COLO668 (cell line): ENCODE measurements around the gene DYSF.
A peak's percentile ranks its signal among the peaks of the same experiment; 100 is the strongest.

Experiments used
- DNase-seq: peaks from one replicate; lab custom pipeline; 2025; ENCODE audit not compliant: unreplicated experiment; lab: John Stamatoyannopoulos, UW

The DYSF gene

DNA sequence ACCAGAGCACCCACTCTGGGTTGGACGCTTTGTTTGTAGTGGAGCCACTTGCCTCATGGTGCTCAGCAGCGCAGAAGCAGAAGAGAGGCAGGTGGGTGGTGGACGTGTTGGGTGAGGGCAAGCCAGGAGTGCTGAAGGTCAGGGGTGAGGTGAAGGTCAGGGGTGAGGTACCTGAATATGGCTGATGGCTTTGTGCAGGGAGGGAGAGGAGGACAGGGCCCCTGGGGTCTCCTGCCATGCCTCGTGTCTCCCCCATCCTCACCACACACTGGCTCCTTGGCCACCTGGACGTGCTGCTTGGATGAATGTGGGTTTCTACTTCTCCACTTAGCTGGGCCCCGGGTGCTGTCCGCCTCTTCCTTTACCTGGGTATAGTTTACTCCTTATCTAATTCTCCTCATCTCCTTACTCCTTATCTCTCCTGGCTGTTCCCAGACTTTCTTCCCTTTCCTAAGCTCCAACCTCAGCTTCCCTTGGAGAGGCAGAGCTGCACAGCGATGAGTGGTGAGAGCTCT, 68.1 kb downstream of the DYSF start:
- DNase-seq, result no peak

DNA sequence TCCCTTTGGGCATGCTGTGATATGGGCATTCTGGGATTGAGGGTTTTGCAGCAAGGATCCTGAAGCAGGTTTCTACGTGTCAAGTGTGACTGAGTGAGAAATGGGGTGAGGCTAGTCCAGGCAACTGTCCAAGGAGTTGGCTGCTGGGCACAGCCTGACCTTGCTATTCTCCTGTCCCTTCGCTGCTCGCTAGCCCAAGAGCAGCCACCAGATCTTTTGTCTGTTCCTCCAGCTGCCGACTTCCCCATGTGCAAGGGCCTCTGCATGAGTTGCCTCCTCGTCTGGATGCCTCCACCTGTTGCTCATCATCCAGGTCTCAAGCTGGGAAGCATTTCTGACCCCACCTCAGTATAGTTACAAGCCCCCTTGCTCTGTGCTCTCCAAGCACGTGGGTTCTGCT, 71.1 kb downstream of the DYSF start:
- DNase-seq, result no peak

DNA sequence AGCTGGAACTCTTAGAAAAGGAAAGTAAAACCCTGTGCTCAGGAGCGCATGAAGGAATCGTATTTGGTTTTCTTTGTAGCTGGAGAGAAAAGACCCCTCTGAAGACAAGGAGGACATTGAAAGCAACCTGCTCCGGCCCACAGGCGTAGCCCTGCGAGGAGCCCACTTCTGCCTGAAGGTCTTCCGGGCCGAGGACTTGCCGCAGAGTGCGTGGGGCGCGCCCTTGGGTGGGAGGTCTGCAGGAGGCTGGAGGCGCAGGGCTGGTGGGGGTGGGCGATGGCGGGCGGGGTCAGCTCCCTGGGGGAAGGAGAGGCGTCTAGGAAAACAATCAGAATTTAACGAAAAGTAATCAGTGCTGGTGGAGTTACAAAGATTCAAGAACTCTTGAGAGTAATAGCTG, 72.8 kb downstream of the DYSF start:
- DNase-seq, result no peak

DNA sequence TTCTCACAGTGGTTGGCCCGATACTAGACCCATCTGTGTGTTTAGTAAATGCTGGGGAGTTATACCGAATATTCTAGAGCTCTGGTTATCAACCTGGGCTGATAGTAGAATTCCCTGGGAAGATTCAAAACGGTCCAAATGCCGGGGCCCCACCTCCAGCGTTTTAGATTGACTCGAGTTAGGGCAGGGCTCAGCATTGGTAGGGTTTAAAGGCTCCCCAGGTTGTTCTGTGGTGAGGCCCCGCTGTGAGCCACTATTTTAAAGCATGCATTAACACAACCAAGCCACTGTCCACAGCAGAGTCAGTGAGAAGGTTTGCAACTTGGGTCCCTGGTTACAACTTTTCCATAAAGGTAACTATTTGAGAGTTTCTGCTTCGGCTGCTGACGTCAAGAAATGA, 73.6 kb downstream of the DYSF start:
- DNase-seq, result no peak

DNA sequence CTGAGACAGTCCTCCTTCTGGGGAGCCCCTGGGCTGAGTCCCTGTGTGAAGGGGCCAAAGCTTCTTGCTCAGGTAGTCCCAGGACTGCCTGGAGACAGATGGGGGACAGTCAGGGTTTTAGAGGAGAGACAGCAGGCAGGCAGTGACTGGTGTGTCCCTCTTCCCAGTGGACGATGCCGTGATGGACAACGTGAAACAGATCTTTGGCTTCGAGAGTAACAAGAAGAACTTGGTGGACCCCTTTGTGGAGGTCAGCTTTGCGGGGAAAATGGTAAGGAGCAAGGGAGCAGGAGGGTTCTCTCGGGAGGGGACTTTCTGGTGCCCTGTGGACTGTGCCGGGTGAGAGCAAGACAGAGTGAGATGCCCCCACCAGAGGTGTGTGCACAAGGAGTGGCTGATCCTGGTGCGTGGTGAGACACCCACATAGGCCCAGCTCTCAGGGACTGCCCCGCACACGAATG, 74.8 kb downstream of the DYSF start:
- DNase-seq, result no peak

DNA sequence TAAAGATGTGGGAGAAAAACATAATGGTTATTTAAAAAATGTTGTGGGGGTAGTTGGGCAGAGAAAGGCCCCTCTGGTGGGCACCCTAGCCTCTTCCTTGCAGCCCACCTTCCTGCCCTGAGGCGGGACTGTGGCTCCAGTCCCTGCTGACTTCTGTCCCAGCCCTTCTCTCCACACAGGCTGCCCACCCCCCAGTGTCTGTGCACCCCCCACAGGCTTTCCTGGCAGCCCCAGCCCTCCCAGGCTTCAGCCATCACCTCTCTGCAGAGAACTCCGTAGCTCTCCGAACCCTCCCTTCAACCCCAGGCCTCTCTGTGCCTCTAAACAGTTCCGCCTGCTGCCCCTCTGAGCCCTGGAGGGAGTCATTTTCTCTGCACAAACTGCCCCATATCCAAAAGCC, 75.4 kb downstream of the DYSF start:
- DNase-seq, result no peak

DNA sequence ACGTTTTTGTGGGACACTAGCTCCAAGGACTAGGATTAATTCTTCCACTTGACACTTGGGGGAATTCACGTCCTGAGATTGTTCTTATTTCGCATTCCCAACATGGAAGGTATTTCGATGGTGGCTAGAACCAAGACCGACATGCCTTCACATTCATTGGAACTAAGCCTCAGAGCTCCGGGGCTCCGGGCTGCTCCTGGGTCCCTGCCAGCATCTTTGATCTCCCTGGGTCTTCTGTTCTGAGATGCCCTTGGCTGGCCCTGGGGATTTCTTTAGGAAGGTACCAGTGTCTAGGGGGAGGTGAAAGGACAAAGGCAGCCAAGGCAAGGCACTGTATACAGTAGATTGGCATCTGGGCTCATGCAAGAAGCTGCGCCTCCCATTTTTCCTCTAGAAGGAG, 76.8 kb downstream of the DYSF start:
- no peak for DNase-seq

DNA sequence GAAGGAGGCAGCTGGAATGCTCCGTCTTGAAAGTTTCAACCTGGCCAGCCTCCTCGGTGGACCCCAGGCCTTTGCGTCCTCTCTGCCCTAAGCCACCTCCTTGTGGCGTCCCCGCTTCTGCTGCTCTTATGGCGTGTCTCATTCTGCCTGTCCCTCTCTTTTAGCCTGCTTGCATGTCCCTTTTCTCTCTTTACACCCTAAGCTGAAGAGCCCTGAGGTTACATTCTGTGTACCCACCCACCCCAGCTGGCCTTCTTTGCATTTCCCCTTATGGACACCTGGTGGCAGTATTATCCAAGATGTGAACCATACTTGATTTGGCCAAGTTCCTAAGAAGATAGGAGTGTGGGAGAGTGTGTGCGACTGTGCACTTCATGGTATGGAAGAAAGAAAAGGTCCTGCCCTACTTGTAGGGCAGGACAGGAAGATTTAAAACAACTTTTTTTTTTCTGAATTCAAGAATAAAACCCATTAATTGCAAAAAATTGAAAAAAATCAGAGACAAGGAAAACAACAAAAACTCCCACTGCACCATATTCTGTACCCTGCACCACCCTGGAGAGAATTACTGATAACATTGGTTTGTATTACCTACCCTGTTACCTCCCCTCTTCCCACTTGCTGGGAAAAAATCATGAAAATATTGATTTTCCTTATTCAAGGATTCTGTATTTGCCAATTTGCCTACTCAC, 77.4 kb downstream of the DYSF start:
- DNase-seq, result peak; percentile 4

DNA sequence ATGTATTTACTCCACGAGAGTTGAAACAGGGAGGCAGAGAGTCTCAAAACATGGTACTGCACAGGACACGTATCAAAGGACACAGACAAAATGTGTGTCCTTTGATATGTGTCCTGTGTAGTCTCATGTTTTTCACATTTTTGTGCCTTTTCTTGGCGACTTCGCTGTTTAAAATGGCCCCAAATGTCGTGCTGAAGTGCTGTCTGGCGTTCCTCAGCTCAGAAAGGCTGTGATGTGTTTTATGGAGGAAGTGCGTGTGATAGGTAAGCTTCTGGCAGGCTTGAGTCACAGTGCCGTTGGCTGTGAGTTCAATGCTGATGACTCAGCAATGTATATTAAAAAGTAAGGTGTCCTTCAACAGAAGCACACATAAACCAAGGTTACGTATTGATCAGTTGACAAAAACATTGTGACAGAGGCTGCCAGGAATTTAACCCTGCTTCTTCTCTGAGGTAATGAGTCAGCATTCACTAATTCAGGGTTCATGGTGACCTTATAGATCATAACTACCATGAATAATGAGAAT, 78.2 kb downstream of the DYSF start:
- no peak for DNase-seq

DNA sequence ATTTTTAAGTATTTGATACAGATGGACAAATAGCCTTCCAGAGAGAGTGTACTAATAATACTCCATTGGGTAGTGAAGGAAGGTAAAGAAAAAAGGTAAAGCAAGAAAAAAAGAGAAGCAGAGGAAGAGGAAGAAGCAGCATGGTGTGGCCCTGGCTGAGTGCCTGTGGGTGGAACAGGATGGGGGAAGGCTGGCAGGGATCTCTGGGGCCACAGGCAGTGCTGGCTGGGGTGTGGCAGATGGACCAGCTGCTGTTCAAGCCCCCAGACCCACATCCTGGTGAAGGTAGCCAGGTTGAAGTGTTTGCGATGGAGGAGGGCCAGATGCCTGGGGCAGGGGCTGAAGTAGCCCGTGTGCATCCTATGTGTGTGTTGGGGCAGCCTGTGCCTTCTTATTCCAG, 79.0 kb downstream of the DYSF start:
- no peak for DNase-seq

DNA sequence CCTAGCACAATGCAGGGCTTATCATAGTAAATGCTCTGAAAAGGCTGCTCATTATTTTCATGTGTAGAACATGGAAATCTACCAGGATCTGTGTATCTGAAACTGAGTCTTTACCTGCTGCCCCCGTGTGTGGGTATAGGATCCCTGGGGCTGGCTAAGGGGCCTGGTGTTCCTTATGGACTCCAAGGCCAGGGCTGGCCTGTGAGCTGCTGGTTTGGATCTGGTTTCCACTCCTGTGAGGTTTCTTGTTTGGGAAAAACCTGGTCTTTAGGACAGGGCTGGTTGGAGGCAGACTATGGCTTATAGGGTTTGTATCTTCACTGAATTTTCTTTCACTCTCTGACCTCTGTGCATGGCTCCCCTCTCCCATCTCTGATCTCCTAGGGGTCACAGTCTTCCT, 80.8 kb downstream of the DYSF start:
- DNase-seq, result no peak

DNA sequence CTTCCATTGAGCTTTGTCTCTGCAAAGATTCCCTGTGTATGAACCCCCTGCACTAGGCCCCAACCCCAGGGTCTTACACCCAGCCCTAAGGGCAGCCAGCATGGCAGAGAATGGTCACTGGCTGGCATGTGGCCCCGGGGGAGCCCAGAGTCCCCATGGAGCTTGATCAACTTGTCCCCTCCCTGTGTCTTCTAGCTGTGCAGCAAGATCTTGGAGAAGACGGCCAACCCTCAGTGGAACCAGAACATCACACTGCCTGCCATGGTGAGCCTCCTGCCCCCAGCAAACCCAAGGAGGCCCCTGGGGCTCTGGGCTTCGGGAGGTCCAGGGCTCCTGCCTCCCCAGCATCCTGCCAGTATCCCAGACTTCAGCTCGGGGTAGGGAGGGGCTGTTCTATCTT, 81.5 kb downstream of the DYSF start:
- DNase-seq, result no peak

DNA sequence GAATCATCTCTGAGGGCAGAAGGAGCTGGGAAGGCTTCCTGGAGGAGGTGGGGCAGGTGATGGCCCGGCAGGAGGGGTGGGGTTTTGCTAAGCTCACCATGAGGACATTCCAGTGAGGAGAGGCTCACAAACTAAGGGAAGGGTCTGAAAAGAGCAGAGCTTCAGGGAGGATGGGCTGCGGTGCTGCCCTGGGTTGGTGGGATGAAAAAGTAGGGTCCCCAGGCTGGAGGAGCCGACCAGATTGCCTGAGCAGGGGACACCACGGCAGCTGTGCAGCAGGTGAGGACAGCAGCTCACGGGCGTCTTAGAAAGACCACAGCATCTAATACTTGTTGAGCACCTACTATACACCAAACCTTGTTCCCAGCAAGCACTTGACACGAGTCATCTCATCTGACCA, 82.2 kb downstream of the DYSF start:
- DNase-seq, result no peak

DNA sequence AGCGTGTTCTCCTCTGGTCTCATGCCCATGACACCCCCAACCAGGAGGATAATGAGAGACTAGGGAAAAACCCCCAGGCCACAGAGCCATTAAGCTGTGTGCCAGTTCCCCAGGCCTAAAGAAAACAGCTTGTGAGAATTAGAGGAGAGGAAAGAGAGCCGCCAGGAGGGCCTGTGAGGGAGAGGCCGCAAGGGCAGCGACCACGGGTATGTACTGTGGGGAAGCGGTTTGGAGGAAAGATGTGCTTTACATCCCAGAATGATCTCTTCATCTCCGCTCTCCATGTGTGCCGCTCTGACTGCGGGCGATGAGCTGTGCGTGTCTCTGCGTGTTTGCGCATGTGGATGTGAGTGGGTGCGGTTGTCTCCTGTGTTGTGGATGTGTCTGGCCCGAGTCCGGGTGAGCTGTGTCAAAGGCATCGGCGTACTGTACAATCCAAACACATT, 82.9 kb downstream of the DYSF start:
- DNase-seq, result no peak

DNA sequence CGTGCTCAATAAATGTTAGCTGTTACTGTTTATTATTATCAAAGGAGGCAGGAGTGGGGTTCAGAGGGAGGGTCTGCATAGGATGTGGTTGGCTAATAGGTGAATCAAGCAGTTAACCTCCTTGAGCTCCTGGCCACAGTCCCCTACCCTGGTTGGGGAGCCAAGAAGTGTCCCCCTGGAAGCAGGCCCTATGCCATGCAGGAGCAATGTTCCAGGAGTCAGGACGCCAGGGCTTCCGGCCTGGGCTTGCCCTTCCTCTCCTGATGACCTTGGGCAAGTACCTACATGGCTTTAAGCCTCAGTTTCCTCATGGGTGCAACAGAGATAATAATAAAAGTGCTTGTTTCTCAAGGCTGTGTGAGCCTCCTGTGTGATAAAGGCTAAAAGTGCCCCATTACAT, 84.9 kb downstream of the DYSF start:
- no peak for DNase-seq

DNA sequence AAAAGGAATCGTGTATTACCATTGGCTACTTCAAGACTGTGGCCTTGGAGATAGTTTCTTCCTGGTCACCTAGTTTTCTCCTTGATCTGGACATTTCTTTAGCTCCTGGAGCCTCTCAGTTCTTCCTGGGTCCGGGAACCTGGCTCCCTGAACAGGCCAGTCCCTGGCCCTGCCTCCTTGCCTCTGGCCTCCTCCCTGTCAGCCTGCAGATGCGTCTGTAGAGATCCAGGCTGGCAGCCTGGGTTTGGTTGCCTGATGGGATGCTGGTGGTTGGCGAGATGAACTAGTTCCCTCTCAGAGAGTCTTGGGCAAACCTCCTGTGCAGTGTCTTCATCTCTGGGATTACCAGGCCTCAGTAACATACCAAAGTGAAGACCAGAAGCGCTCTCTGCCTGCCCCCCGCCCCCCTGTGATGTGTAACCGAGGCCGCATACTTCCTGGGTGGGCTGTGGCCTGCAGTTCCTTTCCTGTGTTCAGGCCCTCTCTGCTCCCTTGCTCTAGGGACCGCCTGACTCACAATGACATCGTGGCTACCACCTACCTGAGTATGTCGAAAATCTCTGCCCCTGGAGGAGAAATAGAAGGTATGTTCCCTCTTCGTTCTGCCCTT, 85.4 kb downstream of the DYSF start:
- DNase-seq, result no peak

DNA sequence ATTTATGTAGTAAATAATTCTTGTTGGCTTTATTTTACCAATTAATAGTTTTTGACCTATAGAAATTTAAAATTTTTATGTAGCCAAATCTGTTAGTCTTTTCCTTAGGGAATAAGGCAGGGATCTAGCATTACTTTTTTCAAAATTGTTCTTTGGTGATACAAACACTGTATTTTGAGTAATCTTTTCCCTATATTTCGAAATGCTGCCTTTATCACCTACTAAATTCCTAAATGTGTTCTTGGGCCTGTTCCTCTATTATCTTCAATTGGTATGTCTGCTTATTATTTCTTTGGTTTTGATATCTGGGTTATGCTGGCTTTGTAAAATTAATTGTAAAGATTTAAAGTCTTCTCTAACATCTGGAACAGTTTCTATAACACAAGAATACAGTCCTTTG, 87.5 kb downstream of the DYSF start:
- no peak for DNase-seq

DNA sequence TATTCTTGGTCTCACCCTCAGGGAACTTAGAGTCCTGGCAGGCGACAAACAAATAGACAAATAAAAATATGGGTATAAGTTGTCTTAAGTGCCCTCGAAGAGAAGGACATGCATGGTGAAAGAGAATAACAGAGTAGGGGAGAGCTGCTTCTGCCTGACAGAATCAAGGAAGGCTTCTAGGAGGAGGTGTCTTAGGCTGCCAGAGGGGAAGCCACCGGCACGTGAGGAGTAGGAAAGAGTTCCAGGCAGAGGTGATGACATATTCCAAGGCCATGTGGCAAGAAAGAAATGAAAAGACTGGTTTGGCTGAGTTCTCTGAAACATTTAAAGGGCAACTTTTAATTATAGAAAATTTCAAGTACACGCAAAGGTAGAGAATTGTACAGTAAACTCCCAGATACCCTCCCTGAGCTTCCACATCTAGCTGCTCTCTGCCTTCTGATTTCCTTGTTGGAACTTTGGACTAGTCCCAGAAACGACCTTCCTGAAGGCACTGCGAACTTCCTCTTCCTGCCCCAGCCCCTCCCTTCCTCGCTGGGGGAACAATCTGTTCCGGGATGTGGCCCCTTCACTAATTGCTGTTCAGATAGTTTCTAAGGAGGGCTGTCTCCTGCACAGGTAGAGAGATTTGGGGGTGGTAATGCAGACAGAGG, 91.7 kb downstream of the DYSF start:
- DNase-seq, result no peak

DNA sequence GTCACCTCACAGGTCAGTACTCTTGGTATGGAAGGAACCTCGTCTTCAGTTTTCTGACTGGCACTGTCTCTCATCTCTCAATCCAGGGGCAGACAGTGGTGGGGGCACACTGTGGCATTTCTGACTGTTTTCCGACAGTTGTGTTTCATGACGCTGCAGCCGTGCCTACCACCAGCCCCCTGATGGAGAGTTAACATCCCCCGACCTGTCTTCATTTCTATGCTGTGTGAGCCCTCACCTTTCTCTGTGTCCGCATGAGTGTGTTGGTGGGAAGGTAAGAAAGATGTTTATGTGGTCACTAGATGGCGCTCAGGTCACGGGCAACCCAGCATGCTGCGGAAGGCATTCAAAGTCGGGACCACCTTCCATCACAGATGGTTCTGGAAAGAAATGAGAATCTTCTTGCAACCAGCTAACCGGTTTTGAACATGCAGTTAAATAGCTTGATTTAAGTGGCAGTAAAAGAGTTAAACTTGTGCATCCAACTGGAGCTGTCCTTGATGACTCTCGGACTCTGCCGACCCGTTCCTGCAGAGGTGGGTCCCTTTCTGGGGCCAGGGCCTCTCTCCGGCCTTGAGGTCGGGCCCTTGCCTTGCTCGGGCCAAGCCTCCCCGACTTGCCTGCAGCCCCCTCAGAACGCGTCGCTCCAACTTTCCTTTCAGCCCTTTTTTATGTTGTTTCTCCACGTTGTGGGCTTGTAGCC, 92.4 kb downstream of the DYSF start:
- peak; percentile 47 for DNase-seq

DNA sequence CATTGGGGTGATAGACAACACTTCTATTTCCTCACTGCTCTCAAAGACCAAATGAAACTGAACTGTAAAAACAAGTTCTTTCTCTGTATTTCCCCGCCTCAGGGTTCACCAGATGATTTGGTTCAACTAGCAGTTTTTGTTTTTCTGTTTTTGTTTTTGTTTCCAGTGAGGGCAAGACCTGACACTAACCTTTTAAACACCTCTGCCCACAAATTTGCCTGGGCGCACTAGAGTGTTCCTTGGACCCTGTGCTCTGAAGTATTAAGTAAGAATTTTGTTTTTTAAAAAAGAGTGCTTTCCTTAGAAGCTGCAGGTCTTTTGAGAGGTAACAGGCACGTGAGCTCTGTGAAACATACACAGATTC, 92.9 kb downstream of the DYSF start:
- no peak for DNase-seq

DNA sequence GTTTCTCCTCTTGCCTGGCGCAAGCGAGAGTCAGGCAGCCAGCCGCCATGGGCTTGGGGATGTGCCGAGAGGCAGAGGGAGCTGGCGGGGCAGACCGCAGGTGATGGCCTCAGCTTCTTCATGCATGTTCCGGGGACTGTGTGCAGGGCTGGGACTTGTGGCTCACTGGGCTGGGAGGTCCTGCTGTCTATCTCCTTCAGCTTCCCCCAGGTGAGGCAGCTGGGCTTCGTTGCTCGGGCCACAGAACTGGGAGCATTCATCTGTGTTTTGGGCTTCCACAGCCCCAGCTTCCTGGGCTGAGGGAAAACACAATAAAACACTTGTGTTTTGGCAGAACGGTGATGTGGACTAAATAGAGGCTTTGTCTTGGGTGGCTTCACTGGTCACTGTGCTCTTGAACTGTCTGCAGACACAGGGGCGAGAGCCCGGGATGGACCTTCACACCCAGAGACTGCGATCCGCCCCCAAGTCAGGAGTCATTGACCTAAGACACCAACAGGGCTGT, 93.5 kb downstream of the DYSF start:
- DNase-seq, result no peak
